GM18951 (cell line): ENCODE measurements around the gene CREB5.

Source experiments
- POLR2A ChIP-seq: IDR thresholded peaks from 4 replicates; pipeline ENCODE4 v1.6.1; 2011; ENCODE audit warnings: mild to moderate bottlenecking; ENCODE audit not compliant: insufficient read length, insufficient read depth; ENCODE audit errors: extremely low read depth
- in situ Hi-C: fragments of 300-500 bp; cut with MboI; formaldehyde crosslinking; loops from one replicate; pipeline ENCODE4 v1.12.0; 2022; ENCODE audit warnings: low sequenced_read_pairs, mixed read lengths, inconsistent platforms; ENCODE audit not compliant: unreplicated experiment

The CREB5 gene

DNA sequence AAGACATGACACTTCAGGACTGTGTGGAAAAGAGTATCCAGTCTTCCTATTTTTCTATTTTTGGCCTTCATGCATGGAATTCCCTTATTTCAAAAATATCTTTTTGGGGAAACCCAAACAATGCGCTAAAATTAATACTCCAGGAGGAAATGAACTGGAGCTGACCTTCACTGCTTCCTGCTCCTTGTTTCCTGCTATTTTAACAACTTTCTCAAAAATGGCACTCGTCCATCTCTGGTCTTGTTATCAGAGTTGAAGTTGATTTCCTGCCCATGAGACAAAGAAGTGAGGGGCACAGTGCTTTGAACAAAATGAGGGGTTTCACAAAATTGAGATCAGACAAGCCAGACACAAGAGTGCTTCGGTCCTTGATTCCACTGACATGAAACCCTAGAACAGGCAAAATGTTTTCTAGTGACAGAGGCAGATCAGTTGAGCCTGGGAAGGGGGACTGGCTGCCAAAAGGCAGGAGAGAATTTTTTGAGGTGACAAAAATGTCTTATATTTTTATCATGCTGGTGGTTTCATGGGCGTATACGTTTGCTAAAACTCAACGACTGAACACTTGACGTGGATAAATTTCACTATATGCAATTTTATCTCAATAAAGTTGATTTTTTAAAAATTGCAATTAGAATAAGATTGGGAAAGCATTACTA, 193.2 kb downstream of the CREB5 start:
- in situ Hi-C loops = no loop called here
- no peak for TF ChIP-seq POLR2A

DNA sequence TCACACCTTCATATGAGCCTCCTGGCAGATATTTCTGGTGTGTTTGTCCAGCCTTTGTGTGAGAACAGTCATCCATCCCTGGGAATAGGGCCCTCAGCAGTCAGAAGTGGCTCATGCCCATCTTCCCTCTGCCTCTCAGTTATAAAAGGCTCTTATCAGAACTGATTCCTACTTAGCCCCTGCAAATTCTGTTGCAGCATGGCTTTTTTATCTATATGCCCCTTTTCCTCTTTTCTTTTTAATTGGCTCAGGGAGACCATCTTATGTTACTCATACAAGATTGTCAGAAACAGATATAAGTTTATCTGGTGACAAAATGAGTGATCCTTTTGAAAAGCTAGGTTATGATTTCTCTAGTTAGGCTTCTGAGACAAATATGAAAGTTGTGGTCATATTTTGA, 194.1 kb downstream of the CREB5 start:
- in situ Hi-C loops = no loop called here
- no peak for TF ChIP-seq POLR2A

DNA sequence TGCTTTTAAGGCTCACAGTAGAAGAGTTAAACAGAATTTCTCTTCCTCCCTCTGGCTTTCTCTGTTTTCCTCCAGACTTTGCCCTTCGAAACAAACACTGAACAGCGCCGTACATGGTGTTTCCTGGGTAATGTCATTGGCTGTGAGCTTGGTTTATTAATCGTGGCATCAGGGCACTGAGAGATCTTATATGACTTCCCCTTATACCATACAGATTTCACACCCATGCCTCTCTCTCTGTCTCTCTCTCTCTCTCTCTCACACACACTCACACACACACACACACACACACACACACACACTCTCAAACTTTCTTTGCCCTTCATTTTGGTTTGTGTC, 195.5 kb downstream of the CREB5 start:
- no peak for TF ChIP-seq POLR2A
- in situ Hi-C loops = no loop called here

GRCh38 chr7:28608237-28608656, 195.9 kb downstream of the CREB5 start:
- in situ Hi-C loops = no loop called here
- no peak for TF ChIP-seq POLR2A

GRCh38 chr7:28608731-28609130, 196.4 kb downstream of the CREB5 start:
- no peak for TF ChIP-seq POLR2A
- in situ Hi-C loops = no loop called here

GRCh38 chr7:28609608-28610007, 197.3 kb downstream of the CREB5 start:
- in situ Hi-C loops = loop anchor here (10.0 kb wide), 1 partner anchor 245 kb away; no protein-coding TSS in a partner anchor
- TF ChIP-seq POLR2A = no peak

DNA sequence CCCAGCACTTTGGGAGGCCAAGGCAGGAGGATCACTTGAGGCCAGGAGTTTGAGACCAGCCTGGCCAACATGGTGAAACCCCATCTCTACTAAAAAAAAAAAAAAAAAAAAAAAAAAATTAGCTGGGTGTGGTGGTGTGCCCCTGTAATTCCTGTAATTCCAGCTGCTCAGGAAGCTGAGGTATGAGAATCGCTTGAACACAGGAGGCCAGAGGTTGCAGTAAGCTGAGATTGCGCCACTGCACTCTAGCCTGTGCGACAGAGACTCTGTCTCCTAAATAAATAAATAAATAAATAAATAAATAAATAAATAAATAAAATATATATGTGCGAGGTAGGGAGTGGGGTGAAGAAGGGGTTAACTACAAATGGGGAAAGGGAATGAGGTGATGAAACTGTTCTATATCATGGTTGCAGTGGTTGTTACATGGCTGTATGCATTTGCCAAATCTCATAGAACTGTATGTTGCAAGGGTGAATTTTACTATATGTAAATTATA, 199.1 kb downstream of the CREB5 start:
- in situ Hi-C loops = loop anchor here (10.0 kb wide), 1 partner anchor 243 kb away; no protein-coding TSS in a partner anchor

GRCh38 chr7:28613262-28613661, 200.9 kb downstream of the CREB5 start:
- in situ Hi-C loops = loop anchor here (10.0 kb wide), 1 partner anchor 242 kb away; no protein-coding TSS in a partner anchor
- TF ChIP-seq POLR2A = no peak

DNA sequence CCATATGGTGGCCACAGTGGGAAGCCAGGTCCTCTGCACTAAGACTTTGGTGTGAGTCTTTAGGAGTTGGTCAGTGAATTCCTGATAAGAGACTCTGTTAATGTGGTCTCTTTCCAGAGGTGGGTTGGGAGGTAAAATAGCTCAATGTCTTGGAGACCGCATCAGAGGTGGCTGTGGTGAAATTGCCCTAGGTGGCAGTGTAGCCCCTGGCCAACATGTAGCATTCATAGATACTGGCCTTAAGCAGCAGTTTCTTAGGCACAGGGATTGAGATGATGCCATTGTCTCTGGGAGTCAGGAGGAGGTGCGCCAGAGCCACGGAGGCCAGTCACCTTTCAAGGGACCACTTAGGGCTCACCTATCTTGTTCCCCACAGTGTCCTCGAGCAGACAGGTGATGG, 202.8 kb downstream of the CREB5 start:
- in situ Hi-C loops = loop anchor here (10.0 kb wide), 1 partner anchor 240 kb away; no protein-coding TSS in a partner anchor
- no peak for TF ChIP-seq POLR2A

DNA sequence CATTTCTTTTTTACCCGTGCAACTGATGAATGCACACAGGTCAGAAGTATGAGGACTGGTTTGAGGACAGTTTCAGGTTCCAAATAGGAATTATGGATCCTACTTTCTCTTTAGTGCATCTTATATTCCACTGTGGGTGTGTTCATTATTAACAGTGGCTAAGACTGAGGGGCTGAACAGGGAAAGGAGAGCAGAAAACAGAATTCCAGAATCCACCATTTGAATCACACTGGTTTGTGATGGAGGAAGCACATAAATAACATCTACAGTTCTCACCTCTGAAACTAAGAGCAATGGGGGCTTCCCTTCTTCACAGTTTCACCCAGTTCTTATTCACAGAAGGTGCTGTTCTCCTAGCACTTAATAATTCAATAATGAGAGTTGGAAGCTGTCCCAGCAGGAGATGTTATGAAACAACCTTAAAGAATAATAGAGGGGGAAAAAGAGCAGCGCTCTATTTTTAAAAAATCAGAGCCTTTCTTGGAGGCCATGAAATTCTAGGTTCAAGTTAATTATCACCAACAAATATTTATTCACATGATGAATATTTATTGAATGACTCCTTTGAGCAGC, 205.1 kb downstream of the CREB5 start:
- no peak for TF ChIP-seq POLR2A

GRCh38 chr7:28618383-28618782, 206.1 kb downstream of the CREB5 start:
- in situ Hi-C loops = loop anchor here (10.0 kb wide), 1 partner anchor 236 kb away; no protein-coding TSS in a partner anchor
- TF ChIP-seq POLR2A = no peak

More for the DNA sequence above, 205.1 kb downstream of the CREB5 start:
- in situ Hi-C loops = loop anchor here (10.0 kb wide), 1 partner anchor 237 kb away; no protein-coding TSS in a partner anchor

DNA sequence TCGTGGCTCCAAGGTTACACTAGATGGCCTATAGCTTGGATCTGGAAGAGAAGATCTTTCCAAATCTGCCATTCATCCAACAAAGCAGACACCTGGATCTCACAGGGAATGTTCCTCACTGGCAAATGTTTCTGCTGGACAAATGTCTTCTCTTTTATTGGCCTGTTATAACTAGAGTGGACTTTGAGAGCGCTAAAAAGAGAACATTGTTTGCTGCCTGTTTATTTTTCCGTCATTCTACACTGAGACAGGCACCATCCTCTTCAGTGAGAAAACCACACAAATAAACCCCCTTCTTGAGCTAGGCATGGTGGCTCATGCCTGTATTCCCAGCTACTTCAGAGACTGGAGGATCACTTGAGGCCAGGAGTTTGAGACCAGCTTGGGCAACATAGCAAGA, 206.9 kb downstream of the CREB5 start:
- in situ Hi-C loops = loop anchor here (10.0 kb wide), 1 partner anchor 236 kb away; no protein-coding TSS in a partner anchor
- TF ChIP-seq POLR2A = no peak

- in situ Hi-C loops = no loop called here
- TF ChIP-seq POLR2A = no peak
These were observed 209.1 kb downstream of the CREB5 start for GRCh38 chr7:28621369-28621841.
